Skeletal muscle tissue (tissue), 4 donors: ENCODE measurements around the gene DLGAP4. TPM values are rescaled to one million over a fixed set of nuclear protein-coding genes. Genes with fewer than 3 reads are reported as not detected.

Experiments
- H3K27ac ChIP-seq: one replicate; pipeline ENCODE4 v1.7.0; 2013; ENCODE audit warnings: mild to moderate bottlenecking, low read depth, low read length, inconsistent platforms
- H3K27me3 ChIP-seq, 3 donors: one replicate each; pipeline ENCODE4 v1.7.0; 2013; ENCODE audit warnings: low read length in 3 of 3; ENCODE audit not compliant: control insufficient read depth in 3 of 3, insufficient read depth in 3 of 3
- H3K36me3 ChIP-seq, 3 donors: one replicate each; pipeline ENCODE4 v1.7.0; 2013; ENCODE audit warnings: low read length in 3 of 3; ENCODE audit not compliant: control insufficient read depth in 3 of 3, insufficient read depth in 3 of 3
- H3K4me1 ChIP-seq, 3 donors: one replicate each; pipeline ENCODE4 v1.7.0; 2013; ENCODE audit warnings: low read length in 3 of 3, mild to moderate bottlenecking in 3 of 3; ENCODE audit not compliant: control insufficient read depth in 3 of 3, insufficient read depth in 3 of 3
- H3K4me3 ChIP-seq, 3 donors: one replicate each; pipeline ENCODE4 v1.7.0; 2013; ENCODE audit warnings: low read length in 3 of 3
- H3K9ac ChIP-seq, 3 donors: one replicate each; pipeline ENCODE4 v1.7.0; 2013; ENCODE audit warnings: low read length in 3 of 3, mild to moderate bottlenecking in 3 of 3, moderate library complexity in 2 of 3, low read depth in 1 of 3
- H3K9me3 ChIP-seq, 3 donors: one replicate each; pipeline ENCODE4 v1.7.0; 2013; ENCODE audit warnings: low read length in 3 of 3; ENCODE audit not compliant: control insufficient read depth in 3 of 3
- total RNA-seq: library from RNA; depleted of rRNA; stranded (reverse); fragments of >200 nt; gene quantifications from one replicate; pipeline ENCODE4 v1.2.3, GENCODE V29; 2014
- donor health status: Osteomylitis.

The DLGAP4 gene
- total RNA-seq, 1 donor from 2014 or later, result 6.8 TPM

DNA sequence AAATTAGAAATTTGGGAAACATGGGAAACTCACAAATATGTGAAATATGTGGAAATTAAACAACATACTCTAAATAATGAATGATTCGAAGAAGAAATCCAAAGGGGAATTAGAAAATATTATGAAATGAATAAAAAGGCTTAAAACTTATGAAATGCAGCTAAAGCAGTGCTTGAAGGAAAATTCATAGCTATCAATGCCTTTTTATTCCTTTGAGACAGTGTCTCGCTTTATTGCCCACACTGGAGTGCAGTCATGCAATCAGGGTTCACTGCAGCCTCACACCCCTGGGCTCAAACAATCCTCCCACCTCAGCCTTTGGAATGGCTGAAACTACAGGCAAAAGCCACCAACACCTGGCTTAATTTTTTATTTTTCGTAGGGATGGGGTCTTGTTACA, 259.4 kb downstream of the DLGAP4 start:
- Histone ChIP-seq H3K36me3 (no peaks in the 10 kb centered on the region), H3K9ac (no peak overlapping the region), H3K9me3 (peaks cover 0 to 3% (median 2%) of the 10 kb centered on the region in 3 donors), H3K27me3 (no peaks in the 10 kb centered on the region), H3K27ac (no peak overlapping the region), H3K4me1 (no peaks in the 10 kb centered on the region), H3K4me3 (no peak overlapping the region)

DNA sequence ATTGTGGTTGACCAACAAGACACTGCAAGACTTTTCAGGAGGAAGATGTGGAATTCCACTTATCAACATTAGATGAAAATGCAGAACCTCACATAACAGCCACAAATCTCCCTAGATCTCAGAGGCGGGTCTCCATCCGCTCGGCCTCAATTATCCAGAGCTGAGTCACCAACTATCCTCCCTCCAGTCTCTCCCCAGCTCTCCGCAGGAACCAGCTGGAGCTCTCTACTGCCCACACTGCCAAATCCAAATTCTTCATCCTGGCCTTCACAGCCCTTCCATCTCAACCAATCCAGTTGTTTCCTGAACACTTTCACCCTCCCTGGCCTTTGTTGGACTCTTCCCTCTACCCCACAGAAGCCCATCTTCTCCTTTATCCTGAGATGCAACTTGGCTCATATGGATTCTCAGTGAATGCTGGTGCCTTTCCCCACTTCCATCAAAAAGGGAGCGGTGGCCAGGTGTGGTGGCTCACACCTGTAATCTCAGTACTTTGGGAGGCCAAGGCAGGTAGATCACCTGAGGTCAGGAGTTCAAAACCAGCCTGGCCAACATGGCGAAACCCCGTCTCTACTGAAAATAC, 263.8 kb downstream of the DLGAP4 start:
- Histone ChIP-seq H3K27ac (no peak overlapping the region), H3K27me3 (peaks cover 0 to under 1% (median 0%) of the 10 kb centered on the region in 3 donors), H3K9ac (no peak overlapping the region), H3K4me3 (no peak overlapping the region), H3K4me1 (peaks cover 4 to 10% (median 8%) of the 10 kb centered on the region in 3 donors), H3K9me3 (peaks cover 0 to 3% (median 2%) of the 10 kb centered on the region in 3 donors), H3K36me3 (no peaks in the 10 kb centered on the region)

- Histone ChIP-seq H3K27ac (peak overlapping the region; percentile 77), H3K9ac (no peak overlapping the region)
Measured at GRCh38 chr20:36571564-36572504, 265.7 kb downstream of the DLGAP4 start.

GRCh38 chr20:36572701-36573102, 266.6 kb downstream of the DLGAP4 start:
- peak overlapping the region; percentile 62 to 69 (median 68) for H3K4me3 ChIP-seq
- no peaks in the 10 kb centered on the region for H3K9me3 ChIP-seq
- peaks cover 0 to 11% (median 10%) of the 10 kb centered on the region in 3 donors for H3K27me3 ChIP-seq
- H3K27ac ChIP-seq, result peak overlapping the region; percentile 77
- peaks cover 10 to 17% (median 13%) of the 10 kb centered on the region in 3 donors for H3K4me1 ChIP-seq
- peak overlapping the region in 2 of 3 donors; percentile 68 to 70 for H3K9ac ChIP-seq
- H3K36me3 ChIP-seq, result no peaks in the 10 kb centered on the region

More at GRCh38 chr20:36571564-36572504, 265.7 kb downstream of the DLGAP4 start:
- Histone ChIP-seq H3K4me3 (no peak overlapping the region), H3K36me3 (no peaks in the 10 kb centered on the region), H3K4me1 (peaks cover 10 to 17% (median 13%) of the 10 kb centered on the region in 3 donors), H3K27me3 (peaks cover 0 to 10% (median 10%) of the 10 kb centered on the region in 3 donors), H3K9me3 (no peaks in the 10 kb centered on the region)

- H3K9ac ChIP-seq, result peak within 1 kb of the TSS; percentile 67 to 74 (median 70)
- H3K27me3 ChIP-seq, result peaks cover 0 to 15% (median 13%) of the 10 kb centered on the region in 3 donors
- H3K4me1 ChIP-seq, result peaks cover 10 to 17% (median 13%) of the 10 kb centered on the region in 3 donors
- H3K9me3 ChIP-seq, result no peaks in the 10 kb centered on the region
- H3K4me3 ChIP-seq, result peak within 1 kb of the TSS; percentile 65 to 69 (median 68)
- H3K27ac ChIP-seq, result peak within 1 kb of the TSS; percentile 77
- H3K36me3 ChIP-seq, result no peaks in the 10 kb centered on the region
Measured at GRCh38 chr20:36573103-36573797, 267.1 kb downstream of the DLGAP4 start, which contains the start of gene TGIF2. TSS of gene TGIF2 (plus strand) at chr20:36573597. CDS start at chr20:36578775, 5,178 bp downstream.

DNA sequence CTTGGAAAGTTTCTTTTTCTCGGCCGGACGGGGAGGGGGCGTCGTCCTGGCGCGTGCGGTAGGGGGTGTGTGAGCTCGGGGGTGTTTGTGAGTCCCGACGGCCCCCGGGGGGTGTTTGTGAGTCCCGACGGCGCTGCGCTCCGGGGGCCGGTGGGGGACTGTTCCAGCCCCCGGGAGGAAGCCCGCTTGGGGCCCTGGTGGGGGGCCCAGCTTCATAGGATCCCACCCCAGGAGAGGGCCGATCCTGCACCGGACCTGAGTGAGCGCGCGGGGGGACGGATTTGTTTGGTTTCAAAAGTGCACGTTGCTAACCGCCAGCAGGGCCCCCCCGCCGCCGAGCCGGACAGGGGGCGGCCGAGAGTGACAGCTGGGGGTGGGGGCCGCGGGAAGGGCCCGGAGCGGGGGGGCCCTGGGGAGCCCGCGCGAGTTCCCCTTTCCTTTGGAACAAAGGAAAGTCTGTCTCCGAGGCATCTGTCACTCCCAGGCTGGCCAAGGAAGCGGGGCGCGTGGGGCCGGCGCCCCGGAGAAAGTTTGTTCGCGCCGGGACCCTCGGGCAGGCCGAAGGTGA, 267.7 kb downstream of the DLGAP4 start:
- peaks cover 10 to 17% (median 13%) of the 10 kb centered on the region in 3 donors for H3K4me1 ChIP-seq
- H3K9ac ChIP-seq, result peak overlapping the region; percentile 57 to 74 (median 67)
- H3K27ac ChIP-seq, result peak overlapping the region; percentile 68
- H3K36me3 ChIP-seq, result peaks cover 2 to 4% (median 2%) of the 10 kb centered on the region in 3 donors
- no peaks in the 10 kb centered on the region for H3K9me3 ChIP-seq
- H3K4me3 ChIP-seq, result peak overlapping the region; percentile 38 to 67 (median 62)
- peaks cover 0 to 21% (median 15%) of the 10 kb centered on the region in 3 donors for H3K27me3 ChIP-seq

- peaks cover 10 to 17% (median 13%) of the 10 kb centered on the region in 3 donors for H3K4me1 ChIP-seq
- H3K4me3 ChIP-seq, result peak overlapping the region; percentile 43 to 66 (median 65)
- peak overlapping the region; percentile 16 to 43 (median 16) for H3K9ac ChIP-seq
- H3K9me3 ChIP-seq, result no peaks in the 10 kb centered on the region
- no peak overlapping the region for H3K27ac ChIP-seq
- peaks cover 3 to 5% (median 4%) of the 10 kb centered on the region in 3 donors for H3K36me3 ChIP-seq
- peaks cover 0 to 23% (median 15%) of the 10 kb centered on the region in 3 donors for H3K27me3 ChIP-seq
Measured at GRCh38 chr20:36574366-36575135, 268.4 kb downstream of the DLGAP4 start.

DNA sequence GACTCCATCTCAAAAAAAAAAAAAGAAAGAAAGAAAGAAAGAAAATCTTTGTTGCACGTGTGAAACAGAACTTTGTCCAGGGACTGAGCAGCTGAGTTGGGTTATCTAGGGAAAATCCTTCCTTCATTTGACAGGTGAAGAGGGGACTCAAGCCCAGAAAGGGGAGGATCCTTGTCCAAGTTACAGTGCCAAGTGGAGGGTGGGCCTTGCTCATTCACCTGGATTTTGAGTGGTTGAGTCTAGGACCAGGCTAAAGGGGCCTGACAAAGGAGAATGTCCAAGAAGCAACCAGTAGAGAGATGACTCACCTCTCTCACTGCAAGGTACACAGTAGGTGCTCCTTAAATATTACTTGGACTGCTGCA, 269.9 kb downstream of the DLGAP4 start:
- no peak overlapping the region for H3K9ac ChIP-seq
- H3K4me1 ChIP-seq, result peaks cover 10 to 17% (median 13%) of the 10 kb centered on the region in 3 donors
- no peak overlapping the region for H3K4me3 ChIP-seq
- peaks cover 3 to 11% (median 4%) of the 10 kb centered on the region in 3 donors for H3K36me3 ChIP-seq
- no peak overlapping the region for H3K27ac ChIP-seq
- H3K9me3 ChIP-seq, result no peaks in the 10 kb centered on the region
- peaks cover 0 to 27% (median 15%) of the 10 kb centered on the region in 3 donors for H3K27me3 ChIP-seq
